Measurements from ENCODE around the gene INVS.

GRCh38 chr9:100186356-100186755, 87.3 kb downstream of the INVS start:
- no peak for TF ChIP-seq CTCF (IDR thresholded peaks at IDR 0.05)
- no peak for TF ChIP-seq POLR2AphosphoS5 (IDR thresholded peaks at IDR 0.05)

Measured in prostate gland (tissue), 2 donors.